ENCODE data around the gene ATP8A2.

Gene ATP8A2

GRCh38 chr13:26050568-26051230, 678.9 kb downstream of the ATP8A2 start:
- peak overlapping the region; percentile 80 to 92 (median 87) for H3K4me2 ChIP-seq
- peaks cover 8 to 39% (median 29%) of the 10 kb centered on the region in 10 experiments; a peak in 16 of 20 replicates for H3K4me1 ChIP-seq
- H4K20me1 ChIP-seq: peaks cover 0 to 13% (median 0%) of the 10 kb centered on the region in 11 experiments; a peak in 4 of 22 replicates
- H3K36me3 ChIP-seq: no peaks in the 10 kb centered on the region
- TF ChIP-seq Cebpa-rat (IDR thresholded peaks at IDR 0.05): no peak
- peak overlapping the region; percentile 48 to 70 (median 65) for H3K4me3 ChIP-seq
- peaks cover 8 to 22% (median 18%) of the 10 kb centered on the region in 11 experiments; a peak in 19 of 22 replicates for H3K9me3 ChIP-seq (replicated peaks in 1 of 11)
- peak overlapping the region in 7 of 11 experiments; percentile 62 to 79 (median 69); a peak in 9 of 22 replicates for H3K9ac ChIP-seq
- H3K27me3 ChIP-seq: peaks cover 21 to 39% (median 28%) of the 10 kb centered on the region in 11 experiments
- no peak overlapping the region for H3K27ac ChIP-seq

- peaks cover 8 to 22% (median 18%) of the 10 kb centered on the region in 11 experiments; a peak in 19 of 22 replicates for H3K9me3 ChIP-seq (replicated peaks in 1 of 11)
- H3K9ac ChIP-seq: peak overlapping the region; percentile 29 to 79 (median 66); a peak in 20 of 22 replicates
- peak overlapping the region; percentile 80 to 92 (median 87) for H3K4me2 ChIP-seq
- no peak for TF ChIP-seq Cebpa-rat (IDR thresholded peaks at IDR 0.05)
- no peaks in the 10 kb centered on the region for H3K36me3 ChIP-seq
- H3K27me3 ChIP-seq: peaks cover 21 to 39% (median 28%) of the 10 kb centered on the region in 11 experiments
- H4K20me1 ChIP-seq: peaks cover 0 to 13% (median 0%) of the 10 kb centered on the region in 11 experiments; a peak in 4 of 22 replicates
- H3K4me1 ChIP-seq: peaks cover 8 to 39% (median 29%) of the 10 kb centered on the region in 10 experiments; a peak in 16 of 20 replicates
- H3K4me3 ChIP-seq: peak overlapping the region; percentile 48 to 70 (median 65)
- peak overlapping the region in 8 of 11 experiments; percentile 11 to 60 (median 34); a peak in 5 of 22 replicates for H3K27ac ChIP-seq
Measured at GRCh38 chr13:26051231-26051656, 679.5 kb downstream of the ATP8A2 start.

GRCh38 chr13:26051657-26052311, 680.0 kb downstream of the ATP8A2 start, which contains the start of gene SHISA2:
Gene SHISA2 (minus strand): TSS chr13:26052016. CDS start chr13:26050975, 1,041 bp downstream.
- Histone ChIP-seq H3K4me2 (peak within 1 kb of the TSS; percentile 80 to 92 (median 87)), H3K36me3 (no peaks in the 10 kb centered on the region), H3K27ac (peak within 1 kb of the TSS in 8 of 11 experiments; percentile 11 to 60 (median 34); a peak in 6 of 22 replicates), H3K4me1 (peaks cover 8 to 39% (median 29%) of the 10 kb centered on the region in 10 experiments; a peak in 16 of 20 replicates), H3K9ac (peak within 1 kb of the TSS; percentile 29 to 79 (median 66); a peak in 20 of 22 replicates), H3K4me3 (peak within 1 kb of the TSS; percentile 48 to 70 (median 65)), H4K20me1 (peaks cover 0 to 13% (median 0%) of the 10 kb centered on the region in 11 experiments; a peak in 4 of 22 replicates), H3K27me3 (peaks cover 21 to 39% (median 28%) of the 10 kb centered on the region in 11 experiments), H3K9me3 (replicated peaks in 1 of 11) (peaks cover 8 to 22% (median 18%) of the 10 kb centered on the region in 11 experiments; a peak in 19 of 22 replicates)
- TF ChIP-seq Cebpa-rat (IDR thresholded peaks at IDR 0.05): no peak

- no peak for TF ChIP-seq Cebpa-rat (IDR thresholded peaks at IDR 0.05)
- no peak overlapping the region for H3K27ac ChIP-seq
- H3K4me2 ChIP-seq: peak overlapping the region; percentile 80 to 92 (median 87)
- H4K20me1 ChIP-seq: peaks cover 0 to 13% (median 0%) of the 10 kb centered on the region in 11 experiments; a peak in 4 of 22 replicates
- H3K27me3 ChIP-seq: peaks cover 21 to 39% (median 28%) of the 10 kb centered on the region in 11 experiments
- H3K4me3 ChIP-seq: peak overlapping the region; percentile 48 to 70 (median 65); a peak in 19 of 20 replicates
- H3K4me1 ChIP-seq: peaks cover 8 to 39% (median 29%) of the 10 kb centered on the region in 10 experiments; a peak in 16 of 20 replicates
- H3K9me3 ChIP-seq (replicated peaks in 1 of 11): peaks cover 8 to 22% (median 18%) of the 10 kb centered on the region in 11 experiments; a peak in 19 of 22 replicates
- H3K9ac ChIP-seq: peak overlapping the region in 9 of 11 experiments; percentile 29 to 79 (median 67); a peak in 9 of 22 replicates
- H3K36me3 ChIP-seq: no peaks in the 10 kb centered on the region
Measured at GRCh38 chr13:26052337-26052736, 680.6 kb downstream of the ATP8A2 start.

- no peak for TF ChIP-seq Cebpa-rat (IDR thresholded peaks at IDR 0.05)
- peaks cover 8 to 39% (median 31%) of the 10 kb centered on the region in 10 experiments; a peak in 17 of 20 replicates for H3K4me1 ChIP-seq
- H3K9me3 ChIP-seq (replicated peaks in 1 of 11): peaks cover 8 to 22% (median 18%) of the 10 kb centered on the region in 11 experiments; a peak in 19 of 22 replicates
- H3K27me3 ChIP-seq: peaks cover 21 to 36% (median 28%) of the 10 kb centered on the region in 11 experiments
- no peak overlapping the region for H3K4me3 ChIP-seq
- H3K36me3 ChIP-seq: no peaks in the 10 kb centered on the region
- H3K27ac ChIP-seq: no peak overlapping the region
- H3K4me2 ChIP-seq: peak overlapping the region in 4 of 11 experiments; percentile 81 to 87 (median 84); a peak in 5 of 22 replicates
- H4K20me1 ChIP-seq: peaks cover 0 to 11% (median 0%) of the 10 kb centered on the region in 11 experiments; a peak in 4 of 22 replicates
- H3K9ac ChIP-seq: no peak overlapping the region
Measured at GRCh38 chr13:26053418-26053980, 681.7 kb downstream of the ATP8A2 start.

GRCh38 chr13:26054896-26055295, 683.1 kb downstream of the ATP8A2 start:
- Histone ChIP-seq H3K27ac (no peak overlapping the region), H4K20me1 (peaks cover 0 to 11% (median 0%) of the 10 kb centered on the region in 11 experiments; a peak in 4 of 22 replicates), H3K36me3 (no peaks in the 10 kb centered on the region), H3K4me2 (no peak overlapping the region), H3K4me1 (peaks cover 8 to 32% (median 28%) of the 10 kb centered on the region in 10 experiments; a peak in 17 of 20 replicates), H3K27me3 (peaks cover 13 to 22% (median 16%) of the 10 kb centered on the region in 11 experiments; a peak in 21 of 22 replicates), H3K9me3 (replicated peaks in 1 of 11) (peaks cover 8 to 22% (median 18%) of the 10 kb centered on the region in 11 experiments; a peak in 19 of 22 replicates), H3K9ac (no peak overlapping the region), H3K4me3 (no peak overlapping the region)
- no peak for TF ChIP-seq Cebpa-rat (IDR thresholded peaks at IDR 0.05)

GRCh38 chr13:26058704-26059103, 686.9 kb downstream of the ATP8A2 start:
- no peak for TF ChIP-seq Cebpa-rat (IDR thresholded peaks at IDR 0.05)
- Histone ChIP-seq H3K27me3 (no peaks in the 10 kb centered on the region), H3K4me2 (peak overlapping the region in 6 of 11 experiments; percentile 0 to 26 (median 13); a peak in 5 of 22 replicates), H3K4me3 (no peak overlapping the region), H3K9me3 (replicated peaks in 1 of 11) (no peaks in the 10 kb centered on the region), H4K20me1 (no peaks in the 10 kb centered on the region), H3K9ac (no peak overlapping the region), H3K4me1 (peaks cover 0 to 22% (median 15%) of the 10 kb centered on the region in 10 experiments; a peak in 14 of 20 replicates), H3K36me3 (no peaks in the 10 kb centered on the region), H3K27ac (no peak overlapping the region)

GRCh38 chr13:26060357-26060756, 688.6 kb downstream of the ATP8A2 start:
- H3K27ac ChIP-seq: no peak overlapping the region
- H3K4me3 ChIP-seq: no peak overlapping the region
- no peak for TF ChIP-seq Cebpa-rat (IDR thresholded peaks at IDR 0.05)
- no peaks in the 10 kb centered on the region for H3K36me3 ChIP-seq
- peak overlapping the region in 6 of 11 experiments; percentile 7 to 48 (median 20); a peak in 5 of 22 replicates for H3K4me2 ChIP-seq
- H3K27me3 ChIP-seq: no peaks in the 10 kb centered on the region
- H3K4me1 ChIP-seq: peaks cover 0 to 22% (median 15%) of the 10 kb centered on the region in 10 experiments; a peak in 14 of 20 replicates
- no peaks in the 10 kb centered on the region for H3K9me3 ChIP-seq (replicated peaks in 1 of 11)
- H3K9ac ChIP-seq: no peak overlapping the region
- no peaks in the 10 kb centered on the region for H4K20me1 ChIP-seq
